ENCODE results near the gene RHOG.

DNA sequence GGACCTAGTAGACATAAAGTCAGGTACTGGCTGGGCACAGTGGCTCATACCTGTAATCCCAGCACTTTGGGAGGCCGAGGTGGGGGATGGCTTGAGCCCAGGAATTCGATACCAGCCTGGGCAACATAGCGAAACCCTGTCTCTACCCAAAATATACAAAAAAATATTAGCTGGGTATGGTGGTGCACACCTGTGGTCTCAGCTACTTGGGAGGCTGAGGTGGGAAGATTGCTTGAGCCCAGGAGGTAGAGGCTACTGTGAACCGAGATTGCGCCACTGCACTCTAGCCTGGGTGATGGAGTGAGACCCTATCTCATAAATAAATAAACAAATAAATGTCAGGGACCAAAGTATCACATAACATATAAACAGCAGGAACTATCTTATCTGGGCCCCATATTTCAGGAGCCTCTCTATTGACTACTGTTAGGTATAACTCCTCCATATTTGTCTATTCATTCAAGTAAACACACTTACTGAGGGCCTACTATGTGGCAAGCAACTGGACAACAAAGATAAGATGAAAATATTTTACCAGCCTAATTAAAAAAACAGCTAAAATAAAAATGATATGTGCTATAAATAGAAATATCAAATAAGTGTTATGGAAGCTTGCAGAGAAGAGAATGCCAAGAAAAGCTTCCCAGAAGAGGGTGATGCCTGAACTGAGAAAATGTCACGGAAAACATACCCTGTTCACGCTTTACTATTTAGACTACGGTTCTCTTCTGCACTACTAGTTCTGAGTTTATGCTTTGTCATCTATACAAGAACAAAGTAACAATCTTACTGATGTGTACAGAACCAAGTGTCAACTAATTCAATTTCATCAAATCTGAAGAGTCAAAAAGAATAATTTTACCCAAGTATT lies 45.4 kb downstream of the RHOG start:
- TF ChIP-seq, protein P1, sequence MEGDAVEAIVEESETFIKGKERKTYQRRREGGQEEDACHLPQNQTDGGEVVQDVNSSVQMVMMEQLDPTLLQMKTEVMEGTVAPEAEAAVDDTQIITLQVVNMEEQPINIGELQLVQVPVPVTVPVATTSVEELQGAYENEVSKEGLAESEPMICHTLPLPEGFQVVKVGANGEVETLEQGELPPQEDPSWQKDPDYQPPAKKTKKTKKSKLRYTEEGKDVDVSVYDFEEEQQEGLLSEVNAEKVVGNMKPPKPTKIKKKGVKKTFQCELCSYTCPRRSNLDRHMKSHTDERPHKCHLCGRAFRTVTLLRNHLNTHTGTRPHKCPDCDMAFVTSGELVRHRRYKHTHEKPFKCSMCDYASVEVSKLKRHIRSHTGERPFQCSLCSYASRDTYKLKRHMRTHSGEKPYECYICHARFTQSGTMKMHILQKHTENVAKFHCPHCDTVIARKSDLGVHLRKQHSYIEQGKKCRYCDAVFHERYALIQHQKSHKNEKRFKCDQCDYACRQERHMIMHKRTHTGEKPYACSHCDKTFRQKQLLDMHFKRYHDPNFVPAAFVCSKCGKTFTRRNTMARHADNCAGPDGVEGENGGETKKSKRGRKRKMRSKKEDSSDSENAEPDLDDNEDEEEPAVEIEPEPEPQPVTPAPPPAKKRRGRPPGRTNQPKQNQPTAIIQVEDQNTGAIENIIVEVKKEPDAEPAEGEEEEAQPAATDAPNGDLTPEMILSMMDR (IDR thresholded peaks at IDR 0.05): no peak
- no peak for TF ChIP-seq POLR2A (IDR thresholded peaks at IDR 0.05)

Measured in testis (tissue), 2 donors.